ENCODE data around the gene GMDS.
A peak's percentile ranks its signal among the peaks of the same experiment; 100 is the strongest.

Gene GMDS

GRCh38 chr6:1577146-1577680, 668.2 kb downstream of the GMDS start:
- no peak for TF ChIP-seq CTCF (IDR thresholded peaks at IDR 0.05; ENCODE audit: control insufficient read depth, insufficient read depth, low read depth, low read length, missing control alignments)
- DNase-seq (ENCODE audit: low read depth), result no peak

DNA sequence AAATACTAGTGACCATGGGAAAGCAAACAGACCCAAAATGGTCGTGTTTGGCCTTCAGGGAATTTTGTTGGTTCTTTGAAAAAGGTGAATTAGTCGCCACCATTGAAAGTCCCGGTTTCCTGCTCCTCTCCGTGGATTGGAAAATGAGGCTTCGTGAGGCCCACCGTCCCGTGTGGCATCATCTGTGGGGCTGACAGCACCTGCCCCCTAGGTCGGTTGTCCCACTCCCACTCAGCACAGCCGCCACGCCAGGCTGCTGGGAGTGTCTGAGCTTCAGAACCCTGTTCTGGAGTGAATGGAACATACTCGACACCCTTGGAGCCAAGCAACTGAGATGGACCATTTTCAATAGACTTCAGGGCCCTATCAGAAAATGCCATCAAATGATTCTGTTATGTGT, 668.7 kb downstream of the GMDS start:
- DNase-seq (ENCODE audit: low read depth), result no peak
- H3K4me3 ChIP-seq (ENCODE audit: control insufficient read depth, low read depth, low read length), result no peak overlapping the region
- no peak for TF ChIP-seq CTCF (IDR thresholded peaks at IDR 0.05; ENCODE audit: control insufficient read depth, insufficient read depth, low read depth, low read length, missing control alignments)

More at GRCh38 chr6:1577146-1577680, 668.2 kb downstream of the GMDS start:
- H3K4me3 ChIP-seq (ENCODE audit: control insufficient read depth, low read depth, low read length), result no peak overlapping the region

- no peak overlapping the region for H3K4me3 ChIP-seq (ENCODE audit: control insufficient read depth, low read depth, low read length)
- no peak for TF ChIP-seq CTCF (IDR thresholded peaks at IDR 0.05; ENCODE audit: control insufficient read depth, insufficient read depth, low read depth, low read length, missing control alignments)
- no peak for DNase-seq (ENCODE audit: low read depth)
These were observed 669.2 kb downstream of the GMDS start for GRCh38 chr6:1576166-1576565.

- TF ChIP-seq CTCF (IDR thresholded peaks at IDR 0.05; ENCODE audit: control insufficient read depth, insufficient read depth, low read depth, low read length, missing control alignments), result no peak
- no peak for DNase-seq (ENCODE audit: low read depth)
These were observed 670.0 kb downstream of the GMDS start for GRCh38 chr6:1575210-1576041.

DNA sequence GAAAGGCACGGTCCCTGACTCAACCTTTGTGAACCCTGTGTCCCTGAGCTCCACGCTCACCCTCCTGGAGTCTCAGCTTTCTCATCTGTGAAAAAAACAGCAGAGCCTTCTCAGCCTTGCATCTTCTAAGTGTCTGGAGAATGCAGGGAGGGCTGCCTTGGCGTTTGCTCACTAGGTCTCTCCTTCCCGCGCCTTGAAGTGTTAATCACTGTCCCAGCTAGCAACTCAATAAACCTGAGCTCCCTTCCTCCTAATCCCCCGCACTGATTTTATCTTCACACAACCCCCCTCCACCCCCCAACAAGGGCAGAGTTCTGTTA, 670.6 kb downstream of the GMDS start:
- DNase-seq (ENCODE audit: low read depth), result no peak
- no peak for TF ChIP-seq CTCF (IDR thresholded peaks at IDR 0.05; ENCODE audit: control insufficient read depth, insufficient read depth, low read depth, low read length, missing control alignments)
- H3K4me3 ChIP-seq (ENCODE audit: control insufficient read depth, low read depth, low read length), result no peak overlapping the region

More at GRCh38 chr6:1575210-1576041, 670.0 kb downstream of the GMDS start:
- peak overlapping the region; percentile 1; the same call in 1 of the 2 replicates for H3K4me3 ChIP-seq (ENCODE audit: control insufficient read depth, low read depth, low read length)

GRCh38 chr6:1574083-1574761, 671.2 kb downstream of the GMDS start:
- TF ChIP-seq CTCF (IDR thresholded peaks at IDR 0.05; ENCODE audit: control insufficient read depth, insufficient read depth, low read depth, low read length, missing control alignments), result no peak
- no peak for DNase-seq (ENCODE audit: low read depth)

More at GRCh38 chr6:1574083-1574761, 671.2 kb downstream of the GMDS start:
- no peak overlapping the region for H3K4me3 ChIP-seq (ENCODE audit: control insufficient read depth, low read depth, low read length)

Data from AG09309 (cell line).